Activated T-cell treated with anti-CD3 and anti-CD28 coated beads for 4 hours (primary cell): ENCODE measurements around the gene ETV3.

Experiments
- DNase-seq: peaks from one replicate; pipeline ENCODE4 v3.0.0-alpha.2; 2020

ETV3 gene

GRCh38 chr1:157137046-157137407 lies 1.2 kb downstream of the ETV3 start:
- DNase-seq, result no peak

- no peak for DNase-seq
Measured at GRCh38 chr1:157136133-157136532, 2.1 kb downstream of the ETV3 start.

- no peak for DNase-seq
Measured at GRCh38 chr1:157135646-157136045, 2.5 kb downstream of the ETV3 start.

GRCh38 chr1:157135070-157135469 lies 3.1 kb downstream of the ETV3 start:
- no peak for DNase-seq

- no peak for DNase-seq
Measured at GRCh38 chr1:157134442-157134841, 3.8 kb downstream of the ETV3 start.

GRCh38 chr1:157133426-157133825 lies 4.8 kb downstream of the ETV3 start:
- no peak for DNase-seq

- DNase-seq, result no peak
Measured at GRCh38 chr1:157132616-157133167, 5.5 kb downstream of the ETV3 start.

GRCh38 chr1:157132111-157132510 lies 6.1 kb downstream of the ETV3 start:
- no peak for DNase-seq

GRCh38 chr1:157131281-157131680 lies 6.9 kb downstream of the ETV3 start:
- DNase-seq, result no peak

- DNase-seq, result no peak
Measured at GRCh38 chr1:157124855-157125254, 13.3 kb downstream of the ETV3 start.

- DNase-seq, result no peak
Measured at GRCh38 chr1:157119448-157119847, 18.7 kb downstream of the ETV3 start.

- no peak for DNase-seq
Measured at GRCh38 chr1:157119008-157119407, 19.2 kb downstream of the ETV3 start.

- no peak for DNase-seq
Measured at GRCh38 chr1:157117527-157118057, 20.6 kb downstream of the ETV3 start.

GRCh38 chr1:157116737-157117103 lies 21.5 kb downstream of the ETV3 start:
- DNase-seq, result no peak

GRCh38 chr1:157115851-157116736 lies 22.1 kb downstream of the ETV3 start:
- DNase-seq, result no peak

- DNase-seq, result no peak
Measured at GRCh38 chr1:157115429-157115838, 22.8 kb downstream of the ETV3 start.

- no peak for DNase-seq
Measured at GRCh38 chr1:157114183-157115121, 23.7 kb downstream of the ETV3 start.

- no peak for DNase-seq
Measured at GRCh38 chr1:157113631-157114030, 24.6 kb downstream of the ETV3 start.

- no peak for DNase-seq
Measured at GRCh38 chr1:157113106-157113505, 25.1 kb downstream of the ETV3 start.

- no peak for DNase-seq
Measured at GRCh38 chr1:157112186-157112867, 25.9 kb downstream of the ETV3 start.

- DNase-seq, result no peak
Measured at GRCh38 chr1:157111396-157112165, 26.6 kb downstream of the ETV3 start.

GRCh38 chr1:157110686-157111085 lies 27.5 kb downstream of the ETV3 start:
- no peak for DNase-seq
